HL-60 (cell line): ENCODE measurements around the gene PRRC2C.
"Not testable (repeated sequence)": the region's sequence is repeated elsewhere in the genome, so short reads cannot be mapped to it uniquely, and the experiment has no call there.

ENCODE experiments used
- DNase-seq, 2 experiments: peaks; one replicate each; pipeline ENCODE4 v3.0.0-alpha.2; 2010 to 2020; ENCODE audit warnings: low read depth in 1 of 2, low spot score in 1 of 2
- H3K27ac ChIP-seq: fragments of 250-450 bp; sonication (Bioruptor Pico); replicated peaks from 2 replicates; pipeline ENCODE4 v1.5.1; 2020; ENCODE audit warnings: mild to moderate bottlenecking, moderate library complexity
- H3K27me3 ChIP-seq: fragments of 250-450 bp; sonication (Bioruptor Pico); 2 replicates; pipeline ENCODE4 v1.5.1; 2021; ENCODE audit warnings: mild to moderate bottlenecking, moderate library complexity; ENCODE audit not compliant: insufficient read depth, poor library complexity, severe bottlenecking
- H3K4me3 ChIP-seq: replicated peaks from 2 replicates; pipeline ENCODE4 v1.5.1; 2011; ENCODE audit warnings: mild to moderate bottlenecking, control low read depth, low read length; ENCODE audit not compliant: insufficient read depth
- CTCF ChIP-seq: IDR thresholded peaks from one replicate; pipeline ENCODE4 v1.5.1; 2011; ENCODE audit warnings: low read length, control low read depth, inconsistent platforms; ENCODE audit not compliant: insufficient read depth
- GABPA ChIP-seq: IDR thresholded peaks from 2 replicates; pipeline ENCODE4 v1.6.1; 2012; ENCODE audit warnings: low read depth
- POLR2AphosphoS5 ChIP-seq: IDR thresholded peaks from 2 replicates; pipeline ENCODE4 v1.6.1; 2012; ENCODE audit warnings: low read depth
- REST ChIP-seq: IDR thresholded peaks from 2 replicates; pipeline ENCODE4 v1.6.1; 2012; ENCODE audit warnings: low read depth; ENCODE audit not compliant: insufficient replicate concordance
- SPI1 ChIP-seq: IDR thresholded peaks from 2 replicates; pipeline ENCODE4 v1.6.1; 2012; ENCODE audit warnings: low read depth, mild to moderate bottlenecking, borderline replicate concordance

The PRRC2C gene

DNA sequence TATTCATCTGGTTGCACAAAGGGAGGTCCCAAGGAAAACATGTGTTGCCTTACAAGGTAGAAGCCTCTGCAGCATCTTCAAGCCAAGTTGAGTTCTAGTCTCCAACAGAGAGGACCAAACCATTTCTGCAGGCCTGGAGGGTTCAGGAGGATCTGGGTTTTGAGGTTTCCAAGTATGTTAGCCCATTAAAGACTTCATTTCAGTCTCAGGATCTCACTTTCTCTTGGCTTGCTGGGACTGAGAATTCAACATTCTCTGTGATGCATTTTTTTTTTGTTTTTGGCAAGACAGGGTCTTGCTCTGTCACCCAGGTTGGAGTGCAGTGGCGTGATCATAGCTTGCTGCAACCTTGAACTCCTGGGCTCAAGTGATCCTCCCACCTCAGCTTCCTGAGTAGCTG, 128.0 kb downstream of the PRRC2C start:
- TF ChIP-seq POLR2AphosphoS5 (no peak), GABPA (no peak), SPI1 (no peak), CTCF (no peak), REST (no peak)
- no peak overlapping the region for H3K27ac ChIP-seq

GRCh38 chr1:171615122-171615906, 130.0 kb downstream of the PRRC2C start:
- not testable (repeated sequence) for H3K27me3 ChIP-seq, H3K4me3 ChIP-seq, DNase-seq, H3K27ac ChIP-seq

More for the DNA sequence above, 128.0 kb downstream of the PRRC2C start:
- Histone ChIP-seq H3K4me3 (no peak overlapping the region), H3K27me3 (no peaks in the 10 kb centered on the region)
- no peak for DNase-seq

DNA sequence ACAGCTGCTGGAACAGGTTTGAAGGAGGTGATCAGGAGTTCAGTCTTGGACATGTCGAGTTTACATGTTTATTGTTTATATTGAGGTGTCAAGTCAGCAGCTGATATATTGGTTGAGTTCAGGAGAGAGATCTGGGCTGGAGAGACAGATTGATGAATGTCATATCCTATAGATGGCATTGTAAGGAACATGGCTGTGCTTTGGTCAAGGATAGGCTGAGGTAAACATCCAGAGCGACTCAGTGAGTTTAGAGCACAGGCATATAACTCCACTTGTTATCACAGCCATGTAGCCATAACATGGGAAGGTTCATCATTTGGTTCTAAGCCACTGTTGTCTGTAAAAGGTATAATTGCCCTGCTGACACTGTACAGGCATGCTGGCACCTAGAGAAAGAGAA, 131.3 kb downstream of the PRRC2C start:
- TF ChIP-seq SPI1: no peak
- TF ChIP-seq GABPA: no peak
- no peak for TF ChIP-seq CTCF
- no peak for TF ChIP-seq POLR2AphosphoS5
- TF ChIP-seq REST: no peak
- DNase-seq: no peak
- Histone ChIP-seq H3K27me3 (peaks cover 2% of the 10 kb centered on the region), H3K27ac (no peak overlapping the region), H3K4me3 (no peak overlapping the region)

GRCh38 chr1:171622152-171622462, 136.8 kb downstream of the PRRC2C start, which contains the start of gene MYOCOS:
Gene MYOCOS, plus strand, starts transcription at chr1:171622243. Its CDS starts 1,641 bp downstream, at chr1:171623884.
- DNase-seq: no peak
- Histone ChIP-seq H3K27ac (no peak within 1 kb of the TSS), H3K27me3 (peaks cover 2% of the 10 kb centered on the region), H3K4me3 (no peak within 1 kb of the TSS)
- TF ChIP-seq CTCF (no peak), GABPA (no peak), SPI1 (no peak), REST (no peak), POLR2AphosphoS5 (no peak)
